SK-N-SH treated with all-trans-retinoic acid at 6 μM for 48 hours (cell line): Measurements from ENCODE around the gene DNAJB12.

Source experiments
- ARNTL ChIP-seq: fragments of 450-650 bp; formaldehyde crosslinking; IDR thresholded peaks from 2 replicates; pipeline ENCODE4 v1.5.0; 2020; ENCODE audit warnings: low read depth, mild to moderate bottlenecking, moderate library complexity, borderline replicate concordance
- BACH2 ChIP-seq: fragments of 250-450 bp; sonication (Bioruptor Pico); IDR thresholded peaks from 2 replicates; pipeline ENCODE4 v1.9.0; 2021; ENCODE audit warnings: mild to moderate bottlenecking, borderline replicate concordance
- CSDC2 ChIP-seq: fragments of 250-450 bp; sonication (Bioruptor Pico); IDR thresholded peaks from 2 replicates; pipeline ENCODE4 v1.5.0; 2020; ENCODE audit warnings: mild to moderate bottlenecking, moderate library complexity
- ESRRG ChIP-seq: fragments of 250-450 bp; sonication (Bioruptor Pico); IDR thresholded peaks from 2 replicates; pipeline ENCODE4 v1.6.1; 2021; ENCODE audit warnings: mild to moderate bottlenecking
- ISL1 ChIP-seq: fragments of 250-450 bp; sonication (Bioruptor Pico); IDR thresholded peaks from 2 replicates; pipeline ENCODE4 v2.1.2; 2022; ENCODE audit warnings: mild to moderate bottlenecking, moderate library complexity
- OSR1 ChIP-seq: fragments of 250-450 bp; sonication (Bioruptor Pico); IDR thresholded peaks from 2 replicates; pipeline ENCODE4 v1.8.0; 2022; ENCODE audit warnings: moderate library complexity, mild to moderate bottlenecking, inconsistent platforms
- PATZ1 ChIP-seq: fragments of 250-450 bp; sonication (Bioruptor Pico); IDR thresholded peaks from 2 replicates; pipeline ENCODE4 v1.8.0; 2020; ENCODE audit warnings: mild to moderate bottlenecking, moderate library complexity, borderline replicate concordance
- RARB ChIP-seq: fragments of 250-450 bp; sonication (Bioruptor Pico); IDR thresholded peaks from 2 replicates; pipeline ENCODE4 v1.8.0; 2021; ENCODE audit warnings: mild to moderate bottlenecking, moderate library complexity
- SNAI2 ChIP-seq: fragments of 250-450 bp; sonication (Bioruptor Pico); IDR thresholded peaks from 2 replicates; pipeline ENCODE4 v1.5.0; 2020; ENCODE audit warnings: mild to moderate bottlenecking, moderate library complexity
- ZC3H10 ChIP-seq: fragments of 250-450 bp; sonication (Bioruptor Pico); IDR thresholded peaks from 2 replicates; pipeline ENCODE4 v1.5.1; 2021; ENCODE audit warnings: mild to moderate bottlenecking, moderate library complexity
- ZFP30 ChIP-seq: fragments of 450-650 bp; formaldehyde crosslinking; IDR thresholded peaks from 2 replicates; pipeline ENCODE4 v1.5.0; 2022; ENCODE audit warnings: mild to moderate bottlenecking, moderate library complexity
- ZNF565 ChIP-seq: fragments of 450-650 bp; formaldehyde crosslinking; conservative IDR thresholded peaks from 2 replicates; pipeline ENCODE4 v1.5.0; 2020; ENCODE audit warnings: low read depth, mild to moderate bottlenecking, moderate library complexity
- ZNF70 ChIP-seq: fragments of 450-650 bp; formaldehyde crosslinking; IDR thresholded peaks from 2 replicates; pipeline ENCODE4 v1.5.0; 2020; ENCODE audit warnings: mild to moderate bottlenecking, moderate library complexity
- ZNF8 ChIP-seq: fragments of 450-650 bp; formaldehyde crosslinking; IDR thresholded peaks from 2 replicates; pipeline ENCODE4 v1.5.0; 2020; ENCODE audit warnings: mild to moderate bottlenecking, moderate library complexity

- TF ChIP-seq RARB (CRISPR knock-in tag) (no peak), PATZ1 (CRISPR knock-in tag) (no peak), ISL1 (no peak), SNAI2 (CRISPR knock-in tag) (no peak), ZNF565 (CRISPR knock-in tag) (no peak), ZNF8 (no peak), ESRRG (CRISPR knock-in tag) (no peak), CSDC2 (CRISPR knock-in tag) (no peak), OSR1 (no peak), ZFP30 (CRISPR knock-in tag) (no peak), ARNTL (no peak), BACH2 (CRISPR knock-in tag) (no peak), ZC3H10 (CRISPR knock-in tag) (no peak), ZNF70 (CRISPR knock-in tag) (no peak)
These were observed 22.9 kb downstream of the DNAJB12 start for GRCh38 chr10:72331575-72332422.
